NAMALWA (cell line): ENCODE results near the gene DIPK1C.

Experiments used
- DNase-seq: peaks from one replicate; pipeline ENCODE4 v3.0.0-alpha.2; 2015; ENCODE audit warnings: low spot score

Gene DIPK1C

DNA sequence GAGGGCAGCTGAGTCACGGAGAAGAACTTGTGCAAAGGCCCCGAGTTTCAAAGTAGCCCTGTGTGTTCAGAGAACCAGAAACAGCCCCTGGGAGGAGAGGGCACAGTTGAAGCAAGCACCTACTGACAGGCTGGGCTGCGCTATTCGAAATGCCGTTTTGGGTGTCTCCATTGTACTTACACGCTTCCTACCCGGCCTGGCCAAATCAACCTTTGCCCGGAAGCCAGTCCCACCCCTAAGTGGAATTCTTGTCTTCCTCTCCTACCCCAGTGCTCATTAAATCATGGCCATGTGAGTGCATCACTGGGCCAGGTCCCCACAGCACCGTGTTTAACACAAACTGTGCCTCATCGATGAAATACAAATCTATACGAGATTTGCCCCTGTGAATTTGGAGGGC is 6.0 kb downstream of the DIPK1C start:
- DNase-seq: no peak

- no peak for DNase-seq
These were observed 6.5 kb downstream of the DIPK1C start for GRCh38 chr18:74450626-74451025.

DNA sequence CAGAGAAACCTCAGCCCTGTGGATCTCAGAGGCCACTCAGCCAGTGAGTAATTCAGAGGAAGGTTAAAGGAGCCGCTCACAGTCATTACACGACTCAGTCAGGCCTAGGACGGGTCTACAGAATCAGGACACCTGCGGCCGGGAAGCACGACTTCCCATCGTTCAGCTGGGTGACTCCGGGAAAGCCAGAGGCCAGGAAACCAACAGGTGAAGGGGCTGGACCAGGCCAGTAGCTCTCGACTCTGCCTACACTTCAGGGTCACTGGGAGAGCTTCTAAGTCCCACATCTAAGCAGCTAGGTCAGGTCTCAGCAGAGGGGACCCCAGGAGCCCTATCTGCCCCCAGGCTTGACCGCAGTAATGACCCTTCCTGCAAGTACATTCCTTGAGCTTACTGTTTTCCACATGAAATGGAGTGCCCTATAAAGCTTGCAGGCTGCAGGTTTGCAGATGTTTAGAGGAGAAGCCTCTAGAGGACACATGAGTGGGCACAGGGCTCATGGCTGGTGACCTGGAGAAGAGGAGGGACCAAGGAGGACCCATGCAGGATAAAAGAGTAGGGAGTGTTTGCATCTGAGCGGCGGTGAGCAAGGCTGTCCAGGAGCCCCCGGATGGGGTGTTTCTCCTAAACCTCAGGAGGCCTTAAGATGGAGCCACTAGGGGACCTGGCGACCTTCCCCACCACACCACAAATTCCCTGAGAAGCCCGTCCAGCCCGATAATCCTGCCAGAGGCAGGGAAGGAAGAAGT is 9.5 kb downstream of the DIPK1C start:
- DNase-seq: no peak

GRCh38 chr18:74446631-74447403 is 10.3 kb downstream of the DIPK1C start:
- no peak for DNase-seq

DNA sequence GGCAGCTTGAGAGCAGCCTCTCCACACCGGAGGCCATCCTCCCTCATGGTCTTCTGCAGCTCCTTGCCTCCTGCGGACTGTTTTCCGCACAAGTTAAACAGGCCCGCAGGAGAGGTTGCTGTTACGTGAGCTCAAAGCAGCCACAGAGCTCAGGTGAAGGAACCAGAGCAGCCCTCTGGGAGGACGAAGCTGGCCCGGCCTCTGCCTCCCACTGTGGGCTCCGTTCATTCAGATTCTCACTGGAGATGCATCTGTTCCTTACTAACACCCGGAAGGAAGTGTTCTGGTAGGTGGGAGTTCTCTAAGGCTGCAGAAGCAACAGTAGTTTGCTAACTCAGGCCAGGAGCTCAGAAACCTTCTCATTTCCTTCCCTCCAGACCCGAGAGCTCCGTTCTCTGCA is 10.9 kb downstream of the DIPK1C start:
- no peak for DNase-seq

DNA sequence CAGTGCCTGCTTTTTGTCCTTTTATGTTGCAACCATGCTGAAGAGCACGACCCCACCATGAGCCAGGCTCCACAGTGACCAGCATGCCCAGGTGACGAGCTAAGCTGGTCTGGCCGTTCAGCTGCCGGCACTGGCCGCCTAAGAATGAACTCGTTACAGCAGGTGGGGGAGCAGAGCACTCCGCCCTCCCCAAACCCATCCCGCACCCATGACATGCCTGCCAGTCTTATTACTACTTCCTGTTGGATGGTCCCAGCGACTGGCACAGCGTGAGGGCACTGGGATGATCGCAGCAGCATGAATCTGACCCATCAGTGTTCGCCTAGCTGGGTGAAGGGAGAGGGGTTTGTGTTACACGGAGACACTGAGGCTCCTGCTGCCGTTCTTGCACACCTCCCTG is 11.5 kb downstream of the DIPK1C start:
- DNase-seq: no peak

DNA sequence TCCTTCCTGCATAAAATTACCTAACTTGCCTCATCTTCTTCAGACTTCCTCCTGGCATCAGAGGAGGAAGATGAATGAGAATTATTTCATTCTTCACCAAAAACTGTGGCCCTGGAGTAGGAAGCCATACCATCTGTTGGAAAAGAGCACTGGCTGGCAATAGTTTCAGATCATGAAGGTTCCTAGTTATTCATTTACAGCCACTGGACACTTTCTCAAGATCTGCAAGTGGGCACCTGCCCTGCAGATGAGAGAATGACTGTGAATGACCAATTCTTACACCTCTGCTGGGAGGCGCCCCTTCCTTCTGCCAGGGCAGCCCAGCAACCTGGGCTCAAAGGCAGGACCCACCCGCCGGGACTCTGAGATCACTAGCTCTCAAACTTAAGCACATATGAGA is 13.0 kb downstream of the DIPK1C start:
- no peak for DNase-seq

- no peak for DNase-seq
These were observed 16.2 kb downstream of the DIPK1C start for GRCh38 chr18:74440808-74441427.

DNA sequence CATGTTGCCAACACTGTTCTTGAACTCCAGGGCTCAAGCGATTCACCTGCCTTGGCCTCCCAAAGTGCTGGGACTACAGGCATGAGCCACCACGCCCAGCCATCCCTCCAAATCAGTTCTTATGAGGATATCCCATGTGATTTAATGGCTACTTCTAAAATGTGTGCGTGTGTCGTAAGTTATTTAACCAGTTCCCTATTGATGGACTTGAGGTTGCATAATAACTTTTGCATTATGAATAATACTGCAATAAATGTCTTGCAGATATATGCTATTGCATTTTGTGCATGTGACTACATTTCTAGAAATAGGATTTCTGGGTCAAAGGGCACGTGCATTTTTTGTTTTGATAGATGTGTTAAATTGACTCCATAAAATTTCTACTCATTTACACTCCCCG is 19.0 kb downstream of the DIPK1C start:
- DNase-seq: no peak

DNA sequence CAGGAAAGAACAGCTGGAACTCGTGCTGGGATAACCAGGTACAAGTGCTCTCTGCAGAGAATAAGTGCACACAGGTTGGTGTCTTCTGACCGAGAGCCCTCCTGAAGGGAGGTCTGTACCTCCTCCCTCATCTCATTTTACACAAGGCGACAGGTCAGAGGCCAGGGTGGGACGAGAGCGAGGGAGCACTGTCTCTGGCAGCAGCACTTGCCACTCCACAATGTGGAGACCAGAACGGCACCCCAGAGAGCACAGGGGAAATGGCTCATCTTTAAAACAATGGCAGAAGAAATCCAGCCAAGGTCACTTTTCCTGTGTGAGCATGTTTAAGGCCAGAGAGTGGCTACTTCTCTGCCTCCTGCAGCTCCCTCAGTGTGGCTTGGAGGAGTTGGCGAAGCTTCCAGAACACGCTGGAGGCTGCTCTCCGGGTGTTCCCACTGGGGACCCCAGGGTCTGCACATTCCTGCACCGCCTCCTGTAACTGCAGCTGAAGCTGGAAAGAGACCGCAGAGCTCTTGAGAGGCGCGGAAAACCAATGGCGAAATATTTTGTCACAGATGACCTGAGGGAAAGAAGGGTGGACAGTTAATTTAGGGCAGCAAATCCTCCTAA is 20.8 kb downstream of the DIPK1C start:
- no peak for DNase-seq

DNA sequence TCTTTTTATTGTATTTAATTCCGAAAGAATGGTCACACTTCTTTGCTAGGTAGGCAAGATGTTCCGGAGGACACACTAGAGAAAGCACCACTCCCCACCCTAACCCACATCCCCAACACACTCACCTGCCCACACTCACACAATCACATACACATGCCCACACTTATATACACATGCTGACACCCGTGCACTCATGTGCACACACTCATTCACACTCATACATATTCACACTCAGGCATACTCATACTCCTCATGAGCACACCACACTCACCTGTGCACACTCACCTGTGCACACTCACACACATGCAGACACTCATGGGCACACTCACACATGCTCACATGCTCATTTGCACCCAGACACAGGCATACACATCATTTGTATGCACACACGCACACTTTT is 21.4 kb downstream of the DIPK1C start:
- no peak for DNase-seq

GRCh38 chr18:74434466-74434865 is 22.6 kb downstream of the DIPK1C start:
- no peak for DNase-seq

DNA sequence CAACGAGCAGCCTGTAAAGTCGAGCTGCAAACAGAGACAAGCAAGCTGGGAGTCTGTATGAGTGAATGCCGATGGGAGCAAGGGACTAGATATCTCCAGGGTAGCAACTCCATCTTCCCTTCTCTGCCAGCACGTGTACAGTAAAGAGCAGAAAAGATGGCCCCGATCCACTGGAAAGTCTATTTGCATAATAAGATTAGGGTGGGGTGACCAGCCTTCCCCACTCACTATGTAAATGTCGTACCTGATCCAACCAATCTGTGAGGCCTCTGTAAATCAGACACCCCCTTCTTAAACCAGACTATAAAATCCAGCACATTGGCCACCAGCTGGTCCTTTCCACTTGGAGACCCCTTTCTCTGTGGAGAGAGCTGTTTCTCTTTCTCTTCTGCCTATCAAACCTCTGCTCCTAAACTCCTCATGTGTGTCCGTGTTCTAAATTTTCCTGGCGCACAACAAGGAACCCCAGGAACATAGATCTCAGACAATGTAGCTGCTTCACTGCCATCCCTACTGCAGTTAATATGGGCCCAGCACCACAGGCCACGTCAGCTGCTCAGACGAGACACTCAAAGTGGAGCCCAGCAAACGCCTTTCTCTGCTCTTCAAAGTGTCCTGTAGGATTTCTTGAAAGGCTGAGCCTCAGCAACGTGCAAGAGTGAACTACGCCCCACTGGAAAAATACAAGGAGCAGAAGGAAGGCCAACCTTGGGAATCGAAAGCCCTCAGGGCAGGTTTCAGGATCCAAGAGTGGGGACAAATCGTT is 26.1 kb downstream of the DIPK1C start:
- DNase-seq: no peak

GRCh38 chr18:74430231-74430630 is 26.9 kb downstream of the DIPK1C start:
- DNase-seq: no peak

DNA sequence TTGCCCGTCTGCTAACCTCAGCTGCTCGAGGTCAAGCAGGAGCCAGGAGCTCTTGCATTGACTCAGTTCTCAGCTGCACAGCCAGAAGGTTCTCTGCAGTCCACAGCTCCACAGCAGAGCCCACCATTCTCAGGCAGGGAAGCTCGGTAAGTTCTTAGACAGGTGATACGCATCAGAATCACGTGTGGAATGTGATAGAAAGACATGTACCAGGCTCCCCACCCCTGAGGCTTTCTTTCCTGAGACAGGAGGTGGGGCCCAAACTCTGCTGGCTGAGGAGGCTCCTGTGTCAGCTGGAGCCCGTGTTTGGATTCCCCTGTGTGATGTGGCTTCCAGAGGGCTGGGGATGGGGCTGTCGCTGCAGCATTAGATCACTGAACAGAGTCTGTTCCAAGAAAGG is 28.0 kb downstream of the DIPK1C start:
- no peak for DNase-seq

- no peak for DNase-seq
These were observed 29.5 kb downstream of the DIPK1C start for GRCh38 chr18:74427442-74428112.

- no peak for DNase-seq
These were observed 31.2 kb downstream of the DIPK1C start for GRCh38 chr18:74425876-74426275.

GRCh38 chr18:74425161-74425560 is 31.9 kb downstream of the DIPK1C start:
- no peak for DNase-seq

- no peak for DNase-seq
These were observed 34.6 kb downstream of the DIPK1C start for GRCh38 chr18:74422541-74422940.

GRCh38 chr18:74420926-74421325 is 36.2 kb downstream of the DIPK1C start:
- no peak for DNase-seq

- no peak for DNase-seq
These were observed 36.6 kb downstream of the DIPK1C start for GRCh38 chr18:74420481-74420880.
